ENCODE results near the gene EML1. TPM values are rescaled to one million over a fixed set of nuclear protein-coding genes. Genes with fewer than 3 reads are reported as not detected.

EML1 gene
- polyA plus RNA-seq, 1 experiment: 14.2 TPM

DNA sequence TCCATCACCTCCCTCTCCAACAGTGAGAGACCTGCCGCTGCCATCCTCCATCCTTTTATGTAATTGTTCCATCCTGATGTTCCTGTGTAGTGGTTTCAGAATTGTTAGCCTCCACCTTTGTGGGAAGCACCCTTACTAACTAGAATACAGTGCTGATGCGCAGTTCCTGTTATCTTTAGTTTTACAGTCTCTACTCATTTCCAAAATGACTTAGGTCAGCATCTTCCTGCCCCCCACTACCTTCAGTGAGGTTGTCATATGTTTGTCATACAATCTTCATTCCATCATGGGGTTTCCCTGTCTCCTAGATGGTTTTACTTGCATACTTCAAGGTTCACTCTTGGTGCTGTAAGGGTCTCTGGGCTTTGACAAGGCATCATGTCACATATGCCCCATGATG is 69.8 kb downstream of the EML1 start:
- H3K27me3 ChIP-seq (ENCODE audit: control insufficient read depth, insufficient read depth, low read length): no peaks in the 10 kb centered on the region
- no peak overlapping the region for H3K4me3 ChIP-seq (ENCODE audit: low read depth, low read length)
- no peak for DNase-seq (ENCODE audit: low read depth)
- ChIA-PET POLR2A (no interaction called here), CTCF (no interaction called here)
- no peaks in the 10 kb centered on the region for H3K36me3 ChIP-seq (ENCODE audit: control insufficient read depth, insufficient read depth, low read length)
- TF ChIP-seq, protein P1, sequence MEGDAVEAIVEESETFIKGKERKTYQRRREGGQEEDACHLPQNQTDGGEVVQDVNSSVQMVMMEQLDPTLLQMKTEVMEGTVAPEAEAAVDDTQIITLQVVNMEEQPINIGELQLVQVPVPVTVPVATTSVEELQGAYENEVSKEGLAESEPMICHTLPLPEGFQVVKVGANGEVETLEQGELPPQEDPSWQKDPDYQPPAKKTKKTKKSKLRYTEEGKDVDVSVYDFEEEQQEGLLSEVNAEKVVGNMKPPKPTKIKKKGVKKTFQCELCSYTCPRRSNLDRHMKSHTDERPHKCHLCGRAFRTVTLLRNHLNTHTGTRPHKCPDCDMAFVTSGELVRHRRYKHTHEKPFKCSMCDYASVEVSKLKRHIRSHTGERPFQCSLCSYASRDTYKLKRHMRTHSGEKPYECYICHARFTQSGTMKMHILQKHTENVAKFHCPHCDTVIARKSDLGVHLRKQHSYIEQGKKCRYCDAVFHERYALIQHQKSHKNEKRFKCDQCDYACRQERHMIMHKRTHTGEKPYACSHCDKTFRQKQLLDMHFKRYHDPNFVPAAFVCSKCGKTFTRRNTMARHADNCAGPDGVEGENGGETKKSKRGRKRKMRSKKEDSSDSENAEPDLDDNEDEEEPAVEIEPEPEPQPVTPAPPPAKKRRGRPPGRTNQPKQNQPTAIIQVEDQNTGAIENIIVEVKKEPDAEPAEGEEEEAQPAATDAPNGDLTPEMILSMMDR (IDR thresholded peaks at IDR 0.05; ENCODE audit: insufficient read depth, low read depth, low read length): no peak

DNA sequence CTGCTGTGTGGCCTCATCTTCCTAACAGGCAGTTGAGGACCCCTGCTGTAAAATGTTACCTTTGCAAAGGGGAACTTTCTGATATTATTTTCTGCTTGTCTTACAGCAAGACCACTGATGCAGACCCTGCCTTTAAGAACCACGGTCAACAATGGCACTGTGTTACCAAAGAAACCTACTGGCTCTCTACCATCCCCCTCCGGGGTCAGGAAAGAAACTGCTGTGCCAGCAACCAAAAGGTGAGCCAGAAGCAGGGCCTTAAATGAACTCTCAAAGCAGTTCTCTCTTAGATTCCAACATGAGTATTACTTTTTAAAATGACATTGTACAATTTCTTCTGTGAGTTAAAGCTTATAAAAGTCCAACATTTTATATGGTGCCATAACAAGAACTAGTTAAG is 72.2 kb downstream of the EML1 start:
- no peak for DNase-seq (ENCODE audit: low read depth)
- H3K27me3 ChIP-seq (ENCODE audit: control insufficient read depth, insufficient read depth, low read length): no peaks in the 10 kb centered on the region
- ChIA-PET CTCF (interaction anchor here (1.1 to 1.2 kb wide), 2 partner anchors 10 to 135 kb away, joined by 3 to 4 read pairs; no protein-coding TSS in a partner anchor), POLR2A (no interaction called here)
- no peak overlapping the region for H3K4me3 ChIP-seq (ENCODE audit: low read depth, low read length)
- TF ChIP-seq, protein P1 (IDR thresholded peaks at IDR 0.05; ENCODE audit: insufficient read depth, low read depth, low read length): no peak
- no peaks in the 10 kb centered on the region for H3K36me3 ChIP-seq (ENCODE audit: control insufficient read depth, insufficient read depth, low read length)

DNA sequence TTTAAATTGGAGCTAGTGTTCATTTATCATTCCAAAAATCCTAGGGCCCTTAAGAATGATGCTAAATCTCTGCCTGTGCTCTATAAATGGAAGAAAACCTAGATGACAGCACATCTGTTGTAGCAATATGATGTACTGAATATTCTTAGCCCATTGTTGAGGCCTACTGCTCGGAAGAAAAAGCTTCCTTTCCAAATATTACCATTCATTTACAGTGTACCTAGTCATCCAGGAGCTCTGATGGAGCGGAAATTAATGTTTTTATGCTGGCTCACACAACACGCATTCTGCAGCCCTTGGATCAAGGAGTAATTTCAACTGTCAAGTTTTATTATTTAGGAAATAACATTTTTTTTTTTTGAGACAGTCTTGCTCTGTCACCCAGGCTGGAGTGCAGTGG is 77.4 kb downstream of the EML1 start:
- CTCF ChIA-PET: interaction anchor here (1.2 to 1.8 kb wide), 2 partner anchors 138 to 141 kb away, joined by 3 to 5 read pairs; no protein-coding TSS in a partner anchor
- no peaks in the 10 kb centered on the region for H3K27me3 ChIP-seq (ENCODE audit: control insufficient read depth, insufficient read depth, low read length)
- H3K36me3 ChIP-seq (ENCODE audit: control insufficient read depth, insufficient read depth, low read length): no peaks in the 10 kb centered on the region
- TF ChIP-seq, protein P1 (IDR thresholded peaks at IDR 0.05; ENCODE audit: insufficient read depth, low read depth, low read length): no peak
- H3K4me3 ChIP-seq (ENCODE audit: low read depth, low read length): no peak overlapping the region
- POLR2A ChIA-PET: no interaction called here
- no peak for DNase-seq (ENCODE audit: low read depth)

DNA sequence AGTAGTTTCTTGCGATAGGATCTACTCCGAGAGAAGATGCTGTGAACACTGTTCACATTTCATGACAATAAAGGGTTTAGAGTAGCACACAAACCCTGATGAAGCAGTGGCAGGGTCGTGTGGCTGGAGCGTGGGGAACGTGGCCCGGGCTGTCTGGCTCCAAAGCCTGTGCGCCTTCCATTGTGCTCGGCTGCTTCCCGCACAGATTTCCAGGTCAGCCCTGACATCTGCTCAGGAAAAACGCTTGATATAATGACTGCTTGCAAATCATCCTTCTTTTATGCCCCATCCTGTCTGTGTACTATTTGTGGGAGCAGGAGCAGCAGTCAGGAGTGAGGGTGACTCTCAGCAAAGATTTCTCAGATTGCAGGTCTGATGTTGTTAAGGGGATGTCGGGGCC is 78.6 kb downstream of the EML1 start:
- TF ChIP-seq, protein P1 (IDR thresholded peaks at IDR 0.05; ENCODE audit: insufficient read depth, low read depth, low read length): no peak
- ChIA-PET CTCF (no interaction called here), POLR2A (no interaction called here)
- DNase-seq (ENCODE audit: low read depth): no peak
- Histone ChIP-seq H3K27me3 (ENCODE audit: control insufficient read depth, insufficient read depth, low read length) (peaks cover 2% of the 10 kb centered on the region; the same call in 1 of the 2 replicates), H3K36me3 (ENCODE audit: control insufficient read depth, insufficient read depth, low read length) (no peaks in the 10 kb centered on the region; the same call in 1 of the 2 replicates), H3K4me3 (ENCODE audit: low read depth, low read length) (no peak overlapping the region)

DNA sequence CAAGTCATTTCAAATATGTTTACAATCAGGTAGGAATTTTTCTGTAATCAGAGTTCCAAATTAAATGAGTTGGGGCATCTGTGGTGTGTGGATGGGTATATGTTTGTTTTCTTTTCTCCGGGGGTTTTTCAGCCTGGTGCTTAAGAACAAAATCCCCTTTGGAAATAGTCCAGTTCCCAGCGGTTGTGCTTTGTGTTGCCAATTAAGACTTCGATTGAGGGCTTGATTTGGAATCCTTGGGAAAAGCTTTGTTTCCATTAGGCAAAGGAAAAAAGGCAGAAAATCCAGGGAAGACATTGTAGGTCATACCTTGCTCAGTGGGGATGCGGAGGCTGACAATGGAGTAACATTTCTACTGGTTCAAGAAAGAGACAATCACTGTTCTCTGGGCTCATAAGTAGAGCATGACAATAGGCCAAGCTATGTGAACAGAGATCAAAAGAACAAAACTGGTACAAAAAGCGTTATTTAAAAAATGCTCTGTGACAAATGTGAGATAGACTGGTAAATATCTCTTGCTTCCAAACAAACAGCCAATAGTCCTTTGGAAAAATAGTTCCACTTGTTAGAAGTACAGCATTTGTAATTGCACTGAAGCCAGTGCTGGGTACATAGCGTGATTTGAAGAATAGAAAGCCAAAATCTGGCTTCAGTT is 79.7 kb downstream of the EML1 start:
- POLR2A ChIA-PET: no interaction called here
- TF ChIP-seq, protein P1 (IDR thresholded peaks at IDR 0.05; ENCODE audit: insufficient read depth, low read depth, low read length): no peak
- H3K36me3 ChIP-seq (ENCODE audit: control insufficient read depth, insufficient read depth, low read length): no peaks in the 10 kb centered on the region; the same call in 1 of the 2 replicates
- CTCF ChIA-PET: interaction anchor here (0.6 to 2.9 kb wide), 4 partner anchors 11 to 143 kb away, joined by 3 to 11 read pairs (median 4); no protein-coding TSS in a partner anchor
- DNase-seq (ENCODE audit: low read depth): no peak
- H3K27me3 ChIP-seq (ENCODE audit: control insufficient read depth, insufficient read depth, low read length): peaks cover 2% of the 10 kb centered on the region; the same call in 1 of the 2 replicates
- H3K4me3 ChIP-seq (ENCODE audit: low read depth, low read length): no peak overlapping the region
